ENCODE results near the gene WBP2. TPM values are rescaled to one million over a fixed set of nuclear protein-coding genes. Genes with fewer than 3 reads are reported as not detected.
A peak's percentile ranks its signal among the peaks of the same experiment; 100 is the strongest.

The WBP2 gene
- total RNA-seq, 6 experiments from 2014 or later, result 51.4 to 65.5 (median 59.3) TPM

DNA sequence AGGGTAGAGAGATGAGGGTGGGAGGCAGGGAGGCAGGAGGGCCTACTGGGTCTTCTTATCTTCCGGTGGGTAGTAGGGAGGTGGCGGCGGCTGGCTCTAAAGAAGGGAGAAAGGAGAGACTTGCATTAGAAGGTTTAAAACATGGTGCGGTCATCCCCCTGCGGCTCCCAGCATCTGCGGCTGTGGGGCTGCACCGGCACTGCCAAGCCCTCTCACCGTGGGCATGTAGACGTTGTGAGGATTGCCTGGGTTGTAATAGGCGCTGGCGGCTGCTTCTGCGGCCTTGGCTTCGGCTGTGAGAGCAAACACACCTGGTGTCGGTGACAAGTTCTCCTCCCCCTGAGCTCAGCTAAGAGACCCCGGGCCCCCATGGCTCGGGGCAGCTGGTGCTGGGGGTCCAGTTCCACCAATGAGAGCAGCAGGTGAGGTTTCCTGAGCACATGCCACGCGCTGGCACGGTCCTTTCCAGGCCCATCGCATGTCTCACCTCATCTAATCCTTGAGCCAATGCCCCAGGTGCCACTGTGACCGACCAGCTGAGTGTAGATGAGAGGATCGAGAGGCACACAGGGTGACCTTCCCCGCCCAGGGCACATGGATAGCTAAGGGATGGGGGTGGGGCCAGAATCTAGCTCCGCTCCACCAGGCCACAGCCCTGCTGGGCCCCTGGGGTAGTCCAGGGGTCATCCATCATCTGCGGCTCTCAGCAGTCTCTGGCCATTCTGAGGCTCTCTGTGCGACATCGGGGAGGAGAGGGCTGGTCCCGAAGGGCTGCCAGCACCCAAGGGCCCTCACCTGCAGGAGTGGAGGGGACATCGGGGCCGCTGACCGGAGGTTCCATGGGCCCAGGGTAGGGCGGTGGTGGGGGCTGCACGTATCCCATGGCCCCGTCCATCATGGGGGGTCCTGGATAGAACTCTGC is 8.2 kb downstream of the WBP2 start:
- Mint-ChIP-seq H3K36me3 (ENCODE audit: low read depth) (peaks cover 8% of the 10 kb centered on the region), H3K9me3 (no peaks in the 10 kb centered on the region), H3K4me1 (ENCODE audit: low read depth) (peaks cover 5% of the 10 kb centered on the region; the same call in 1 of the 2 replicates), H3K27me3 (ENCODE audit: insufficient read depth) (no peaks in the 10 kb centered on the region), H3K27ac (no peak overlapping the region), H3K4me3 (no peak overlapping the region)
- TF ChIP-seq CTCF (IDR thresholded peaks at IDR 0.05), result no peak
- DNase-seq, result no peak

GRCh38 chr17:75845933-75846691 is 9.0 kb downstream of the WBP2 start:
- no peaks in the 10 kb centered on the region for H3K9me3 Mint-ChIP-seq
- H3K36me3 Mint-ChIP-seq (ENCODE audit: low read depth), result peaks cover 8% of the 10 kb centered on the region
- no peak for TF ChIP-seq CTCF (IDR thresholded peaks at IDR 0.05)
- H3K27me3 Mint-ChIP-seq (ENCODE audit: insufficient read depth), result no peaks in the 10 kb centered on the region
- peaks cover 5% of the 10 kb centered on the region; the same call in 1 of the 2 replicates for H3K4me1 Mint-ChIP-seq (ENCODE audit: low read depth)
- H3K4me3 Mint-ChIP-seq, result no peak overlapping the region
- no peak for DNase-seq
- no peak overlapping the region for H3K27ac Mint-ChIP-seq

GRCh38 chr17:75845058-75845711 is 9.9 kb downstream of the WBP2 start:
- H3K36me3 Mint-ChIP-seq (ENCODE audit: low read depth), result peaks cover 8% of the 10 kb centered on the region
- H3K4me1 Mint-ChIP-seq (ENCODE audit: low read depth), result peaks cover 5% of the 10 kb centered on the region; the same call in 1 of the 2 replicates
- no peak overlapping the region for H3K27ac Mint-ChIP-seq
- H3K9me3 Mint-ChIP-seq, result no peaks in the 10 kb centered on the region
- H3K27me3 Mint-ChIP-seq (ENCODE audit: insufficient read depth), result no peaks in the 10 kb centered on the region
- peak; percentile 83 for TF ChIP-seq CTCF (IDR thresholded peaks at IDR 0.05)
- H3K4me3 Mint-ChIP-seq, result no peak overlapping the region
- peak; percentile 54 for DNase-seq

DNA sequence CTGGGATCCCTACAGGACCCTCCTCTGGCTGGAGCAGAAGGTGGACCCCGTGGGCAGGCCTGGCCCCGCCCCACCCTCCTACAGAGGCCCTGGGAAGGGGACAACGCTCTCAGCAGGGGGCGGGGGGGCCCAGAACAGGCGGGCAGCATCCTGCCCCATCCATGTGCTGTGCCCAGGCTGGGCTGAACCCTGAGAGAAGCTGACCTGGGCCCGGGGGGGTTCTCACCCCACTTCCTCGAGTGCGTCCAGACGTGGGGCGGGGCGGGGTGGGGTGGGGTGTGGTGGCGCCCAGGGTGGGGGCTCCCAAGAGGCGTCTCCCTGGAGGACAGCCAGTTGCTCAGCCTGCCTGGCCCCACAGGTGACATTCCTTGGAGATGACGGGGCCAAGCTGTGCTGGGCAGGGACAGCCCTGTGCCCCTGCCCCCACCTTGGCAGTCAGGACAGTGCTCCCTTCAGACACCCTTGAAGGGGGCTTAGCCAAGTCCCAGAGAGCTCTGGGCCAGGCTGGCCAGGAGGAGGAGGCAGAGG is 10.5 kb downstream of the WBP2 start:
- H3K9me3 Mint-ChIP-seq, result no peaks in the 10 kb centered on the region
- TF ChIP-seq CTCF (IDR thresholded peaks at IDR 0.05), result no peak
- DNase-seq, result no peak
- no peak overlapping the region for H3K4me3 Mint-ChIP-seq
- no peak overlapping the region for H3K27ac Mint-ChIP-seq
- H3K36me3 Mint-ChIP-seq (ENCODE audit: low read depth), result peaks cover 8% of the 10 kb centered on the region
- H3K4me1 Mint-ChIP-seq (ENCODE audit: low read depth), result peaks cover 5% of the 10 kb centered on the region; the same call in 1 of the 2 replicates
- H3K27me3 Mint-ChIP-seq (ENCODE audit: insufficient read depth), result no peaks in the 10 kb centered on the region
